ENCODE results near the gene EIF4A2.
A peak's percentile ranks its signal among the peaks of the same experiment; 100 is the strongest.
"Not testable (repeated sequence)": the region's sequence is repeated elsewhere in the genome, so short reads cannot be mapped to it uniquely, and the experiment has no call there.

EIF4A2 gene

DNA sequence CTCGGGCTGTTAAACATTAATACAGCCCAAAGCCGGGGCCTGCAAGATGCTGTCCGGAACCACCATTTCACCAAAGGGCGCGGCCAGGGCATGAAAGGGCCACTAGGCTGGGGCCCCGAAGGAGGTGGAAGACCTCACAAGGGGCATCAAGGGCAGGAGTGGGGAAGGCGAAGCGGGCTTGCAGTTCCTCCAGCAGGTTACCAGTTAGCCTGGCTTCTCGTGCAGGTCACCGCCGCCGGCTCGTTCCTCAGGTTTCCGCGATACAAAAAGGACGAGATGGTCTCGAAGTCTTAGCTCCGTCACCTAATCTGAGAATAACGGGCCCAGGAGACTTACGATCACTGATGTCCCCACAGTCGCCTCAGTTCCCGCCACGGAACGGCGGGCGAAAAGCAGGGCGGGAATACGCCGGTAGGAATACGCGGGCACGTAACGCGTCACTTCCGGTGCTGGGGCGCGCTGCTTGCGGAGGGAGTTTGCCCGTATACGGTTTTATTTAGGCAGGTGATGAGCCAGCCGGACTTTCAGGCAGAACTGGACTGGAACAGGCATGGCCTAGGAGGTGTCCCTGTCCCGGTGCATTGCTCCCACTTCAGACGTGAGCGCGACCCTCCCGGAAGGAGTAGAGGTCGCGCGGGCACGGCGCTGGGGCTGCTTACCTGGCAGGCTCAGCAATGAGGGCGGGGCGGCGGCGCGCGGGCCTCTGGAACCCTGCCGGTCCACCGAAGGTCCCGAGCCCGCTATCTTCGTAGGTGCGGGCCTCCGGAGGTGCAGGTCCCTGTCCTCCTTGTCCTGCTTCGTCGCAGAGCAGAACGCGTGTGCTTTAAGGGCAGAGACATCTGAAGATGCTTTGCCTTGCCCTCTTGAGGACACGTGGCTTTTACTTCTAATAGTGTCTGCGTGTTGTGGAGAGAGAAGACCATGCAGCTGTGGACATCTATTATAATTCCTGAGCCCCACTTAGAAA is 23.0 kb downstream of the EIF4A2 start, which contains the start of gene RFC4:
Gene RFC4, minus strand, starts transcription at position 394 of the 967 bp plus-strand sequence. CDS start 1,769 bp downstream, outside the sequence.
- Histone ChIP-seq H3K4me3 (ENCODE audit: low read length) (peak within 1 kb of the TSS; percentile 94), H3K27me3 (ENCODE audit: insufficient read depth, low read length) (no peaks in the 10 kb centered on the region), H3K4me1 (ENCODE audit: insufficient read depth, low read length) (peaks cover 6% of the 10 kb centered on the region; the same call in 1 of the 2 replicates), H3K9me3 (ENCODE audit: insufficient read depth, low read depth, low read length) (no peaks in the 10 kb centered on the region), H3K27ac (ENCODE audit: low read length) (peak within 1 kb of the TSS; percentile 80), H3K36me3 (ENCODE audit: insufficient read depth, low read depth, low read length) (peaks cover 35% of the 10 kb centered on the region), H3K9ac (ENCODE audit: low read depth, low read length) (peak within 1 kb of the TSS; percentile 99)

GRCh38 chr3:186807231-186807630 is 23.9 kb downstream of the EIF4A2 start:
- Histone ChIP-seq H3K9ac (ENCODE audit: low read depth, low read length) (peak overlapping the region; percentile 99; the same call in 1 of the 2 replicates), H3K27ac (ENCODE audit: low read length) (peak overlapping the region; percentile 80), H3K27me3 (ENCODE audit: insufficient read depth, low read length) (no peaks in the 10 kb centered on the region), H3K4me3 (ENCODE audit: low read length) (peak overlapping the region; percentile 94), H3K36me3 (ENCODE audit: insufficient read depth, low read depth, low read length) (peaks cover 29% of the 10 kb centered on the region), H3K9me3 (ENCODE audit: insufficient read depth, low read depth, low read length) (no peaks in the 10 kb centered on the region), H3K4me1 (ENCODE audit: insufficient read depth, low read length) (peaks cover 6% of the 10 kb centered on the region; the same call in 1 of the 2 replicates)

DNA sequence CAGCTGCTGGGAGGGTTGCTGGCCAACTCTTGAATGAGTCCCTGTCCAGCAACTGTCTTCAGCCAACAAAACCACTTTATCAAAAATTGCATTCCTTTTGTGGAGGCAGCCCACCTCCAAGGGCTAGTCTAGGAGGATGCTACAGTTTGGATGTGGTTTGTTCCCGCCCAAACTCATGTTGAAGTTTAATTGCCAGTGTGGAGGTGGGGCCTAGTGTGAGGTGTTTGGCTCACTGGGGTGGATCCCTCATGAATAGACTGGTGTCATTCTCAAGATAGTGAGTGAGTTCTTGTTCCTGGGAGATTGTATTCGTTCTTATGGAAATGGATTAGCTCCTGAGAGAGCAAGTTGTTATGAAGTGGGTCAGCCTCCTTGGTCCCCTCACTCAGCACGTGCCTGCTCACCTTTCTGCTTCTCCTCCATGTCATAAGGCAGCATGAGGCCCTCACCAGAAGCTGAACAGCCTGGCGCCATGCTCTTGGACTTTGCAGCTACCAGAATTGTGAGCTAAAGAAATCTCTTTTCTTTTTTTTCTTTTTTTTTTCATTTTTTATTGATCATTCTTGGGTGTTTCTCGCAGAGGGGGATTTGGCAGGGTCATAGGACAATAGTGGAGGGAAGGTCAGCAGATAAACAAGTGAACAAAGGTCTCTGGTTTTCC is 27.1 kb downstream of the EIF4A2 start:
- peaks cover 6% of the 10 kb centered on the region; the same call in 1 of the 2 replicates for H3K4me1 ChIP-seq (ENCODE audit: insufficient read depth, low read length)
- no peak overlapping the region for H3K9ac ChIP-seq (ENCODE audit: low read depth, low read length)
- H3K4me3 ChIP-seq (ENCODE audit: low read length): no peak overlapping the region
- no peaks in the 10 kb centered on the region for H3K9me3 ChIP-seq (ENCODE audit: insufficient read depth, low read depth, low read length)
- no peaks in the 10 kb centered on the region for H3K36me3 ChIP-seq (ENCODE audit: insufficient read depth, low read depth, low read length)
- H3K27me3 ChIP-seq (ENCODE audit: insufficient read depth, low read length): no peaks in the 10 kb centered on the region; the same call in 1 of the 2 replicates
- no peak overlapping the region for H3K27ac ChIP-seq (ENCODE audit: low read length)

DNA sequence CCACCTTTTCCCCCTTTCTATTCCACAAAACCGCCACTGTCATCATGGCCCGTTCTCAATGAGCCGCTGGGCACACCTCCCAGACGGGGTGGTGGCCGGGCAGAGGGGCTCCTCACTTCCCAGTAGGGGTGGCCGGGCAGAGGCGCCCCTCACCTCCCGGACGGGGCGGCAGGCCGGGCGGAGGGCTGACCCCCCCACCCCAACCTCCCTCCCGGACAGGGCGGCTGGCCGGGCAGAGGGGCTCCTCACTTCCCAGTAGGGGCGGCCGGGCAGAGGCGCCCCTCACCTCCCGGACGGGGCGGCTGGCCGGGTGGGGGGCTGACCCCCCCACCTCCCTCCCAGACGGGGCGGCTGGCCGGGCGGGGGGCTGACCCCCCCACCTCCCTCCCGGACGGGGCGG is 27.9 kb downstream of the EIF4A2 start:
- not testable (repeated sequence) for H3K27me3 ChIP-seq (ENCODE audit: insufficient read depth, low read length); H3K36me3 ChIP-seq (ENCODE audit: insufficient read depth, low read depth, low read length); H3K27ac ChIP-seq (ENCODE audit: low read length); H3K9me3 ChIP-seq (ENCODE audit: insufficient read depth, low read depth, low read length); H3K4me3 ChIP-seq (ENCODE audit: low read length); H3K9ac ChIP-seq (ENCODE audit: low read depth, low read length); H3K4me1 ChIP-seq (ENCODE audit: insufficient read depth, low read length)

DNA sequence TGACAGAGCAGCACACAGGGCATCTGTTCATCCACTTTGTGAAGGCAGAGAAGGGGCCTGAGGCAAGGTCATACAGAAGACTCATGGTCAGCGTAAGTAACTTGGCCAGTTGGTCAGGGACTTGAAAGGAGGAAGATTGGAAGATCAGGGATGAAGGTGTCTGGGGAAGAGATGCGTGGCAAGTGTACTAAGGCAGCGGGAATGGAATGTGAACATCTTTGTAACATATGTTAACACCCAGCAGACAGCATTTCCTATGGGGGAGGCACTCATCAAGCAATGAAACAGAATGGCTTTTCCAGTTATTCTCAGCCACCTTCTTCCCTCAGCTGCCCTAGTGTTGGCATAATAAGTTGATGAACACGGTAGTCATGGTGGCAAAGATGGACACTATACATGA is 30.7 kb downstream of the EIF4A2 start:
- no peaks in the 10 kb centered on the region; the same call in 1 of the 2 replicates for H3K27me3 ChIP-seq (ENCODE audit: insufficient read depth, low read length)
- no peak overlapping the region for H3K4me3 ChIP-seq (ENCODE audit: low read length)
- no peaks in the 10 kb centered on the region for H3K9me3 ChIP-seq (ENCODE audit: insufficient read depth, low read depth, low read length)
- H3K9ac ChIP-seq (ENCODE audit: low read depth, low read length): no peak overlapping the region
- H3K4me1 ChIP-seq (ENCODE audit: insufficient read depth, low read length): peaks cover 3% of the 10 kb centered on the region; the same call in 1 of the 2 replicates
- no peaks in the 10 kb centered on the region for H3K36me3 ChIP-seq (ENCODE audit: insufficient read depth, low read depth, low read length)
- H3K27ac ChIP-seq (ENCODE audit: low read length): no peak overlapping the region

- Histone ChIP-seq H3K27ac (ENCODE audit: low read length) (no peak overlapping the region), H3K4me3 (ENCODE audit: low read length) (no peak overlapping the region), H3K27me3 (ENCODE audit: insufficient read depth, low read length) (no peaks in the 10 kb centered on the region; the same call in 1 of the 2 replicates), H3K9ac (ENCODE audit: low read depth, low read length) (no peak overlapping the region), H3K4me1 (ENCODE audit: insufficient read depth, low read length) (peaks cover 3% of the 10 kb centered on the region; the same call in 1 of the 2 replicates), H3K9me3 (ENCODE audit: insufficient read depth, low read depth, low read length) (no peaks in the 10 kb centered on the region), H3K36me3 (ENCODE audit: insufficient read depth, low read depth, low read length) (no peaks in the 10 kb centered on the region)
Observed at GRCh38 chr3:186815435-186815834, 32.1 kb downstream of the EIF4A2 start.

DNA sequence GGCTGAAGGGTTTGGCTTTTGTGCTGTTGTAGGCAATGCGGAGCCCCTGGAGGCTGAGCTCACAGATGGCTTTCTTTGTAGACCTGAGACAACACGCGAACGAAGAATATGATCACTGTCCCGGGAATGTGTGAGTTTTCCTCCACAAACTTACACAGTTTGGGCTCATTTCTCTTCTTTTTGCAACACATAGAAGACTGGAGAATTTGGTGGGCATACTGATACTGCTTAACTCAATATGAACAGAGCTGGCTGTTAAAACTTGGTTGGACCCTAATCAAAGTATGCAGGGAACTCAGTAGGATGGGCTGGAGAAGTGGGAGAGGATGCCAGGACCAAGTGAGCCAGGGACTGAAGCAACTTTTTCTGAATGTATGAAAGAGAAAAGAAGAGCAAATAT is 35.1 kb downstream of the EIF4A2 start:
- peaks cover 3% of the 10 kb centered on the region; the same call in 1 of the 2 replicates for H3K4me1 ChIP-seq (ENCODE audit: insufficient read depth, low read length)
- no peak overlapping the region for H3K9ac ChIP-seq (ENCODE audit: low read depth, low read length)
- no peaks in the 10 kb centered on the region for H3K9me3 ChIP-seq (ENCODE audit: insufficient read depth, low read depth, low read length)
- H3K27ac ChIP-seq (ENCODE audit: low read length): no peak overlapping the region
- no peak overlapping the region for H3K4me3 ChIP-seq (ENCODE audit: low read length)
- H3K36me3 ChIP-seq (ENCODE audit: insufficient read depth, low read depth, low read length): no peaks in the 10 kb centered on the region
- H3K27me3 ChIP-seq (ENCODE audit: insufficient read depth, low read length): no peaks in the 10 kb centered on the region

DNA sequence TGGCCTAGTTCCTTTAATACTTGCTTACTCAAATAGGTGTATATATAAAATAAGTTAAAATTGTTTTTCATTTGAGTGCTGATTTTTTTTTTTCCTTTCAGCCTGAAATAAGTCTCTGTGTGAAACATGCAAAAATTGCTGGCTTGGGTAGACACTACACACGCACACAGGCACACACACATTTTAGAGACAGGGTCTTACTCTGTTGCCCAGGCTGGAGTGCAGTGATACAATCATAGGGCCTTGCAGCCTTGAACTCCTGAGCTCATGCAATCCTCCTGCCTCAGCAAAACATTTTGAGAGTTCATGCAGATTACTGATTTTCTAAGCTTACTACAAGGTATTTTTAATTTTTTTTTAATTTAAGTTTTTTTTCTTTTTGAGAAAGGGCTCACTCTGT is 35.6 kb downstream of the EIF4A2 start:
- Histone ChIP-seq H3K27ac (ENCODE audit: low read length) (no peak overlapping the region), H3K4me1 (ENCODE audit: insufficient read depth, low read length) (peaks cover 3% of the 10 kb centered on the region; the same call in 1 of the 2 replicates), H3K9ac (ENCODE audit: low read depth, low read length) (no peak overlapping the region), H3K9me3 (ENCODE audit: insufficient read depth, low read depth, low read length) (no peaks in the 10 kb centered on the region), H3K4me3 (ENCODE audit: low read length) (no peak overlapping the region), H3K27me3 (ENCODE audit: insufficient read depth, low read length) (peaks cover 2% of the 10 kb centered on the region), H3K36me3 (ENCODE audit: insufficient read depth, low read depth, low read length) (no peaks in the 10 kb centered on the region)

GRCh38 chr3:186821429-186822387 is 38.3 kb downstream of the EIF4A2 start:
- Histone ChIP-seq H3K4me1 (ENCODE audit: insufficient read depth, low read length) (peaks cover 18% of the 10 kb centered on the region), H3K9me3 (ENCODE audit: insufficient read depth, low read depth, low read length) (no peaks in the 10 kb centered on the region), H3K4me3 (ENCODE audit: low read length) (no peak overlapping the region), H3K27ac (ENCODE audit: low read length) (no peak overlapping the region), H3K9ac (ENCODE audit: low read depth, low read length) (no peak overlapping the region), H3K27me3 (ENCODE audit: insufficient read depth, low read length) (peaks cover 29% of the 10 kb centered on the region), H3K36me3 (ENCODE audit: insufficient read depth, low read depth, low read length) (no peaks in the 10 kb centered on the region)

DNA sequence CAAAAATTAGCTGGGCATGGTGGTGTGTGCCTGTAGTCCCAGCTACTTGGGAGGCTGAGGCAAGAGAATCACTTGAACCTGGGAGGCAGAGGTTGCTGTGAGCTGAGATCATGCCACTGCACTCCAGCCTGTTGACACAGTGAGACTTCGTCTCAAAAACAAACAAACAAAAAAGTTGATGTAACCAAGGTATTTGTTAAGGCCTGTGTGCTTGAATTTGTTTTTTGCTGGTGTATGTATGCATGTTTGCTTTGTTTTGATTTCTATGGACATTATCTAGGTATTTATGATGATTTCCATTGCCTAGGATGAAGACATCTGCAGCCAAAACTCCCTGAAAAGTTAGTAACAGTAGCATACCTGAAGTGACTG is 39.0 kb downstream of the EIF4A2 start:
- H3K27me3 ChIP-seq (ENCODE audit: insufficient read depth, low read length): peaks cover 34% of the 10 kb centered on the region
- H3K4me3 ChIP-seq (ENCODE audit: low read length); H3K27ac ChIP-seq (ENCODE audit: low read length); H3K9ac ChIP-seq (ENCODE audit: low read depth, low read length); H3K36me3 ChIP-seq (ENCODE audit: insufficient read depth, low read depth, low read length); H3K9me3 ChIP-seq (ENCODE audit: insufficient read depth, low read depth, low read length): not testable (repeated sequence)
- peaks cover 18% of the 10 kb centered on the region for H3K4me1 ChIP-seq (ENCODE audit: insufficient read depth, low read length)

- no peak overlapping the region for H3K27ac ChIP-seq (ENCODE audit: low read length)
- no peak overlapping the region for H3K9ac ChIP-seq (ENCODE audit: low read depth, low read length)
- peaks cover 18% of the 10 kb centered on the region for H3K4me1 ChIP-seq (ENCODE audit: insufficient read depth, low read length)
- H3K36me3 ChIP-seq (ENCODE audit: insufficient read depth, low read depth, low read length): no peaks in the 10 kb centered on the region
- peaks cover 44% of the 10 kb centered on the region for H3K27me3 ChIP-seq (ENCODE audit: insufficient read depth, low read length)
- H3K9me3 ChIP-seq (ENCODE audit: insufficient read depth, low read depth, low read length): no peaks in the 10 kb centered on the region
- no peak overlapping the region for H3K4me3 ChIP-seq (ENCODE audit: low read length)
Observed at GRCh38 chr3:186823386-186823785, 40.0 kb downstream of the EIF4A2 start.

Measured in iPS-20b (cell line).